ENCODE results near the gene AIMP1.

DNA sequence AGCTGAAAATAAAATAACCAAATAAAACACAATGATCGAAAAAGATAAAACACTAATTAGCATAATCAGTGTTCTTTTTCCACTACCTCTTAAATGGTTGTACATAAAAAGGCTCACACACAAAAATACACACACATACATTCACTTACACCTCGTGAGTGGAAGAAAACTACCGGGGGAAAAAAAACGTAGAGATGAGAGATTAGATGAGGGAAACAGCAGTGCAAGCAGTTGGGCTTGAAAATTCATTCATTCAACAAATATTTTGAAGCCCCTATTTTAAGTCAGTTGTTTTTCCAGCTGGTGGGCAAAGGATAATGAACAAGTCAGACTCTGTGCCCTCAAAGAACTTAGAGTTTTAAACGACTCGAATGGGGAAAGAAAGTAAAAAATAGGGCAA is 1.4 kb upstream of the AIMP1 start:
- no peak for TF ChIP-seq USF1 (IDR thresholded peaks at IDR 0.05)
- TF ChIP-seq, protein P1, sequence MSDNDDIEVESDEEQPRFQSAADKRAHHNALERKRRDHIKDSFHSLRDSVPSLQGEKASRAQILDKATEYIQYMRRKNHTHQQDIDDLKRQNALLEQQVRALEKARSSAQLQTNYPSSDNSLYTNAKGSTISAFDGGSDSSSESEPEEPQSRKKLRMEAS (IDR thresholded peaks at IDR 0.05), result no peak
- no peak for TF ChIP-seq CREB1 (IDR thresholded peaks at IDR 0.05; ENCODE audit: low read depth)
- TF ChIP-seq REST (IDR thresholded peaks at IDR 0.05; ENCODE audit: low read depth), result no peak
- no peak for TF ChIP-seq CEBPB (IDR thresholded peaks at IDR 0.05)
- TF ChIP-seq TEAD4 (IDR thresholded peaks at IDR 0.05), result no peak
- no peak for TF ChIP-seq FOXM1 (IDR thresholded peaks at IDR 0.05; ENCODE audit: borderline replicate concordance, low read depth)
- no peak for TF ChIP-seq NFIC (IDR thresholded peaks at IDR 0.05)
- no peak for TF ChIP-seq YY1 (IDR thresholded peaks at IDR 0.05; ENCODE audit: low read depth)
- TF ChIP-seq TCF12 (IDR thresholded peaks at IDR 0.05; ENCODE audit: low read depth), result no peak
- TF ChIP-seq EGR1 (IDR thresholded peaks at IDR 0.05), result no peak

Measured in Ishikawa (cell line).